Natural killer cell (primary cell): ENCODE data around the gene ARFGAP3. TPM values are rescaled to one million over a fixed set of nuclear protein-coding genes. Genes with fewer than 3 reads are reported as not detected.
A peak's percentile ranks its signal among the peaks of the same experiment; 100 is the strongest.

Source experiments
- ATAC-seq, 3 donors: fragments of 150-1000 bp in 2 of 3; fragments of 200-7000 bp in 1 of 3; cut with Tn5 transposase; 1 replicate in 1 of 3; 2 replicates in 2 of 3; pipeline ENCODE4 v1.10.0; 2021; ENCODE audit warnings: mild to moderate bottlenecking in 2 of 3, moderate library complexity in 2 of 3
- DNase-seq, 2 donors: peaks; one replicate each; pipeline versions ENCODE4 v3.0.0 to v3.0.0-alpha.2; 2013 to 2021; ENCODE audit warnings: mixed read lengths in 1 of 2
- H3K27ac ChIP-seq: one replicate; pipeline ENCODE4 v1.5.1; 2013; ENCODE audit warnings: mild to moderate bottlenecking, low read length
- H3K27me3 ChIP-seq: one replicate; pipeline ENCODE4 v1.6.1; 2013; ENCODE audit warnings: low read length; ENCODE audit not compliant: control insufficient read depth, insufficient read depth
- H3K36me3 ChIP-seq: one replicate; pipeline ENCODE4 v1.6.1; 2013; ENCODE audit warnings: low read length; ENCODE audit not compliant: control insufficient read depth, insufficient read depth
- H3K4me1 ChIP-seq: one replicate; pipeline ENCODE4 v1.6.1; 2013; ENCODE audit warnings: low read length; ENCODE audit not compliant: control insufficient read depth, insufficient read depth
- H3K4me3 ChIP-seq: one replicate; pipeline ENCODE4 v1.5.1; 2013; ENCODE audit warnings: low read length
- H3K9me3 ChIP-seq: one replicate; pipeline ENCODE4 v1.6.1; 2013; ENCODE audit warnings: low read length; ENCODE audit not compliant: control insufficient read depth, insufficient read depth
- H3K27ac Mint-ChIP-seq, 2 donors: one replicate each; pipeline ENCODE4 v1.8.0; 2022; ENCODE audit warnings: mild to moderate bottlenecking in 2 of 2, mixed read lengths in 2 of 2, moderate library complexity in 1 of 2
- H3K27me3 Mint-ChIP-seq, 2 donors: one replicate each; pipeline ENCODE4 v1.8.0; 2022; ENCODE audit warnings: low read depth in 2 of 2, mixed read lengths in 2 of 2
- H3K36me3 Mint-ChIP-seq: one replicate; pipeline ENCODE4 v1.8.0; 2022; ENCODE audit warnings: mixed read lengths
- H3K4me1 Mint-ChIP-seq, 2 donors: one replicate each; pipeline ENCODE4 v1.8.0; 2022; ENCODE audit warnings: mixed read lengths in 2 of 2
- H3K4me3 Mint-ChIP-seq: one replicate; pipeline ENCODE4 v1.8.0; 2022; ENCODE audit warnings: mild to moderate bottlenecking, moderate library complexity, mixed read lengths
- H3K9me3 Mint-ChIP-seq, 2 donors: one replicate each; pipeline ENCODE4 v1.8.0; 2022; ENCODE audit warnings: mixed read lengths in 2 of 2
- WGBS: methylation state at CpG from one replicate; pipeline ENCODE4 v1.1.7; 2013; ENCODE audit warnings: missing lambda C conversion rate; ENCODE audit not compliant: insufficient coverage; 5-methylcytosine and 5-hydroxymethylcytosine counted together
- intact Hi-C: fragments of 100-400 bp; cut with micrococcal nuclease; formaldehyde crosslinking; loops from one replicate; pipeline ENCODE4 v1.14.2; 2022
- total RNA-seq, 4 donors: library from RNA; stranded (reverse); fragments of 120-200 nt in 1 of 4; gene quantifications; one replicate each; pipeline versions ENCODE4 v1.2.3 to v1.2.4, GENCODE V29; 2013 to 2022
- TF ChIP-seq, protein P1 (sequence below): fragments of 200-600 bp; IDR thresholded peaks from one replicate; pipeline ENCODE4 v1.8.0; 2022; ENCODE audit warnings: antibody characterized with exemption

Gene ARFGAP3
- total RNA-seq, 3 donors from 2014 or later (not counting 1 experiment from before 2014, with no cell fraction given), result 46.3 to 58.0 (median 53.8) TPM

- H3K36me3 ChIP-seq, result peaks cover 16% of the 10 kb centered on the region
- Mint-ChIP-seq H3K4me1 (peaks cover 33 to 36% of the 10 kb centered on the region in 2 donors), H3K36me3 (no peaks in the 10 kb centered on the region), H3K27me3 (no peaks in the 10 kb centered on the region), H3K27ac (peak overlapping the region in 1 of 2 donors; percentile 18), H3K9me3 (no peaks in the 10 kb centered on the region), H3K4me3 (no peak overlapping the region)
- no peaks in the 10 kb centered on the region for H3K9me3 ChIP-seq
- WGBS, result 88% methylated on average over 14 of the region's 14 CpGs
- no peaks in the 10 kb centered on the region for H3K27me3 ChIP-seq
- peaks cover 7% of the 10 kb centered on the region for H3K4me1 ChIP-seq
- H3K27ac ChIP-seq, result no peak overlapping the region
- no peak for DNase-seq
- TF ChIP-seq, protein P1, sequence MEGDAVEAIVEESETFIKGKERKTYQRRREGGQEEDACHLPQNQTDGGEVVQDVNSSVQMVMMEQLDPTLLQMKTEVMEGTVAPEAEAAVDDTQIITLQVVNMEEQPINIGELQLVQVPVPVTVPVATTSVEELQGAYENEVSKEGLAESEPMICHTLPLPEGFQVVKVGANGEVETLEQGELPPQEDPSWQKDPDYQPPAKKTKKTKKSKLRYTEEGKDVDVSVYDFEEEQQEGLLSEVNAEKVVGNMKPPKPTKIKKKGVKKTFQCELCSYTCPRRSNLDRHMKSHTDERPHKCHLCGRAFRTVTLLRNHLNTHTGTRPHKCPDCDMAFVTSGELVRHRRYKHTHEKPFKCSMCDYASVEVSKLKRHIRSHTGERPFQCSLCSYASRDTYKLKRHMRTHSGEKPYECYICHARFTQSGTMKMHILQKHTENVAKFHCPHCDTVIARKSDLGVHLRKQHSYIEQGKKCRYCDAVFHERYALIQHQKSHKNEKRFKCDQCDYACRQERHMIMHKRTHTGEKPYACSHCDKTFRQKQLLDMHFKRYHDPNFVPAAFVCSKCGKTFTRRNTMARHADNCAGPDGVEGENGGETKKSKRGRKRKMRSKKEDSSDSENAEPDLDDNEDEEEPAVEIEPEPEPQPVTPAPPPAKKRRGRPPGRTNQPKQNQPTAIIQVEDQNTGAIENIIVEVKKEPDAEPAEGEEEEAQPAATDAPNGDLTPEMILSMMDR, result no peak
- H3K4me3 ChIP-seq, result no peak overlapping the region
- intact Hi-C loops, result no loop called here
- ATAC-seq, result no peak
Measured at GRCh38 chr22:42842658-42843370, 14.3 kb downstream of the ARFGAP3 start.

- peaks cover 33 to 36% of the 10 kb centered on the region in 2 donors for H3K4me1 Mint-ChIP-seq
- 31% methylated on average over 1 of the region's 3 CpGs for WGBS
- no peak overlapping the region for H3K4me3 Mint-ChIP-seq
- Histone ChIP-seq H3K27me3 (no peaks in the 10 kb centered on the region), H3K27ac (no peak overlapping the region), H3K4me1 (peaks cover 7% of the 10 kb centered on the region), H3K9me3 (no peaks in the 10 kb centered on the region), H3K36me3 (peaks cover 15% of the 10 kb centered on the region), H3K4me3 (no peak overlapping the region)
- no peaks in the 10 kb centered on the region for H3K36me3 Mint-ChIP-seq
- H3K27ac Mint-ChIP-seq, result peak overlapping the region in 1 of 2 donors; percentile 47
- no peaks in the 10 kb centered on the region for H3K27me3 Mint-ChIP-seq
- intact Hi-C loops, result no loop called here
- TF ChIP-seq, protein P1, result no peak
- ATAC-seq (peak in 1 of 3 donors; percentile 39), DNase-seq (no peak)
- no peaks in the 10 kb centered on the region for H3K9me3 Mint-ChIP-seq
Measured at GRCh38 chr22:42841444-42841843, 15.6 kb downstream of the ARFGAP3 start.

DNA sequence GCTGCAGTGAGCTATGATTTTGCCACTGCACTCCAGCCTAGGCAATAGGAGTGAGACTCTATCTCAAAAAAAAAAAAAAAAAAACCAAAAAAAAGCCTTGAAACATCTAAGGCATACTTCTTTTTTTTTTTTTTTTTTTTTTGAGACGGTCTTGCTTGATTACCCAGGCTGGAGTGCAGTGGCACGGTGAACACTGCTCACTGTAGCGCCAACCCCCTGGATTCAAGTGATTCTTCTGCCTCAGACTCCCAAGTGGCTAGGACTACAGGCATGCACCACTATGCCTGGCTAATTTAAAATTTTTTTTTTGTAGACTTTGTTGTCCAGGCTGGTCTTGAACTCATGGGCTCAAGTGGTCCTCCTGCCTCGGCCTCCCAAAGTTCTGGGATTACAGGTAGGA is 19.5 kb downstream of the ARFGAP3 start:
- Mint-ChIP-seq H3K36me3 (peaks cover 9% of the 10 kb centered on the region), H3K9me3 (no peaks in the 10 kb centered on the region), H3K27me3 (no peaks in the 10 kb centered on the region), H3K4me3 (no peak overlapping the region), H3K27ac (no peak overlapping the region), H3K4me1 (peaks cover 11 to 13% of the 10 kb centered on the region in 2 donors)
- Histone ChIP-seq H3K27ac (no peak overlapping the region), H3K4me3 (no peak overlapping the region), H3K36me3 (peaks cover 36% of the 10 kb centered on the region), H3K4me1 (no peaks in the 10 kb centered on the region), H3K27me3 (no peaks in the 10 kb centered on the region), H3K9me3 (no peaks in the 10 kb centered on the region)
- DNase-seq (no peak), ATAC-seq (no peak)
- TF ChIP-seq, protein P1, result no peak
- 87% methylated on average over 4 of the region's 4 CpGs for WGBS
- intact Hi-C loops, result no loop called here

DNA sequence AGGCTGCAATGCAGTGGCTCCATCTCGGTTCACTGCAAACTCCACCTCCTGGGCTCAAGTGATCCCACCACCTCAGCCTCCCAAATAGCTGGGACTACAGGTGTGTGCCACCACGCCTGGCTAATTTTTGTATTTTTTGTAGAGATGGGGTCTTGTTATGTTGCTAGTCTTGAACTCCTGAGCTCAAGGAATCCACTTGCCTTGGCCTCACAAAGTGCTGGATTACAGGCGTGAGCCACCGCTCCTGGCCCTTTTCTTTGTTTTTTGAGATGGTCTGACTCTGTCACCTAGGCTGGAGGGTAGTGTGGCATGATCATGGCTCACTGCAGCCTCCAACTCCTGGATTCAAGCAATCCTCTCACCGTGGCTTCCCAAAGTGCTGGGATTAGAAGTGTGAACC is 21.0 kb downstream of the ARFGAP3 start:
- H3K9me3 ChIP-seq, result no peaks in the 10 kb centered on the region
- TF ChIP-seq, protein P1, result no peak
- H3K27me3 ChIP-seq, result no peaks in the 10 kb centered on the region
- H3K4me1 Mint-ChIP-seq, result peaks cover 5 to 6% of the 10 kb centered on the region in 2 donors
- peaks cover 39% of the 10 kb centered on the region for H3K36me3 ChIP-seq
- no peaks in the 10 kb centered on the region for H3K27me3 Mint-ChIP-seq
- DNase-seq, result no peak
- no peaks in the 10 kb centered on the region for H3K4me1 ChIP-seq
- H3K9me3 Mint-ChIP-seq, result no peaks in the 10 kb centered on the region
- no peak overlapping the region for H3K4me3 Mint-ChIP-seq
- intact Hi-C loops, result no loop called here
- H3K27ac ChIP-seq, result no peak overlapping the region
- no peak for ATAC-seq
- H3K4me3 ChIP-seq, result no peak overlapping the region
- H3K36me3 Mint-ChIP-seq, result peaks cover 9% of the 10 kb centered on the region
- no peak overlapping the region for H3K27ac Mint-ChIP-seq
- WGBS, result 100% methylated on average over 4 of the region's 5 CpGs
